ENCODE data around the gene FICD. TPM values are rescaled to one million over a fixed set of nuclear protein-coding genes. Genes with fewer than 3 reads are reported as not detected.

The FICD gene
- total and polyA plus RNA-seq, 9 of the 15 experiments (the other 6 are each of a cell fraction or from before 2014, with no cell fraction given) = 0.88 to 4.5 (median 1.9) TPM

DNA sequence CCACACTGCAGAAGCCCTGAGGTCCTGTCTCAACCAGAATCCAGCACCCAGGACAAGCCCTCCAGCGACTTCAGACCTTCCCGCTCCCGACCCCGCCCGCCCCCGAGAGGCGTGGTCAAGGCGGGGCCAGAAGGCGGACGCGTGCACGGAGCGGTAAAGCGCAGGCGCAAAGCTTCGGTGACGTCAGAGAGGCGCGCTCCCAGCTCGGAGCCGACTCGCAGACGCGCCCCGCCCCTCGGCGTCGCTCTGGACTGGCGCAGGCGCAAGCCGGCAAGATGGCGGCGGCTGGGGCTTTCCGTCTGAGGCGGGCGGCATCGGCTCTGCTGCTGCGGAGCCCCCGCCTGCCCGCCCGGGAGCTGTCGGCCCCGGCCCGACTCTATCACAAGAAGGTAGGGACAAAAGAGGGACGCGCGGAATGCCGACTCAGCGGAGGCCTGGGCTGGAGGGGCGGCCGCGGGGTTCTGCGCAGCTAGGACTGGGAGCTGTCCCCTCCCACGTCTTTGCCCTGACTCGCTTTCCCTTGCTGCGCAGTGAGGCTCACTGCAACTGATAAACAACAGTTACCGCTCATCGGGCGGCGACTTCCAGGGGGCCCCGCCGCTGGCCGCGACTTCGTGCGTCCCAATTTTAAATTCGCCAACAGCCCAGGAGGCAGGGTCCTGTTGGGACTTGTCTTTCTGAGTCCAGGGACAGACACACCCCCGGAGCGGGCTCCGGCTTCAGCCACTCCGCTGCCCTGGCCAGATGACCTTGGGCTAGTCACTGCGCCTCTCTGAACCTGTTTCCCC, 47.5 kb downstream of the FICD start, which contains the start of gene ISCU (continued):
- TF ChIP-seq SIX5 (IDR thresholded peaks at IDR 0.05; ENCODE audit: borderline replicate concordance in 1 of 2, insufficient read depth in 1 of 2, low read depth in 1 of 2, low read length in 2 of 2) (no peak), RFX5 (IDR thresholded peaks at IDR 0.05; ENCODE audit: low read depth, low read length) (no peak), ESRRB (CRISPR knock-in tag; IDR thresholded peaks at IDR 0.05; ENCODE audit: borderline replicate concordance) (no peak), NFE2L1 (tag; IDR thresholded peaks at IDR 0.05; ENCODE audit: borderline replicate concordance, low read depth) (no peak), ZNF830 (CRISPR knock-in tag; IDR thresholded peaks at IDR 0.05) (no peak), ZNF384 (IDR thresholded peaks at IDR 0.05; ENCODE audit: low read depth, low read length) (no peak), YY1 (IDR thresholded peaks at IDR 0.05; ENCODE audit: borderline replicate concordance in 1 of 3, control insufficient read depth in 1 of 3, extremely low read depth in 1 of 3, insufficient read depth in 3 of 3, insufficient read length in 1 of 3, insufficient replicate concordance in 2 of 3, low read depth in 1 of 3, low read length in 2 of 3) (peak; percentile 82 to 99 (median 97)), PPARD (CRISPR knock-in tag; IDR thresholded peaks at IDR 0.05) (no peak), PTTG1 (tag; IDR thresholded peaks at IDR 0.05; ENCODE audit: low read depth) (no peak)
- TF ChIP-seq, protein P1, sequence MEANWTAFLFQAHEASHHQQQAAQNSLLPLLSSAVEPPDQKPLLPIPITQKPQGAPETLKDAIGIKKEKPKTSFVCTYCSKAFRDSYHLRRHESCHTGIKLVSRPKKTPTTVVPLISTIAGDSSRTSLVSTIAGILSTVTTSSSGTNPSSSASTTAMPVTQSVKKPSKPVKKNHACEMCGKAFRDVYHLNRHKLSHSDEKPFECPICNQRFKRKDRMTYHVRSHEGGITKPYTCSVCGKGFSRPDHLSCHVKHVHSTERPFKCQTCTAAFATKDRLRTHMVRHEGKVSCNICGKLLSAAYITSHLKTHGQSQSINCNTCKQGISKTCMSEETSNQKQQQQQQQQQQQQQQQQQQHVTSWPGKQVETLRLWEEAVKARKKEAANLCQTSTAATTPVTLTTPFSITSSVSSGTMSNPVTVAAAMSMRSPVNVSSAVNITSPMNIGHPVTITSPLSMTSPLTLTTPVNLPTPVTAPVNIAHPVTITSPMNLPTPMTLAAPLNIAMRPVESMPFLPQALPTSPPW (CRISPR knock-in tag; IDR thresholded peaks at IDR 0.05) = peak; percentile 72
- TF ChIP-seq, protein P2, sequence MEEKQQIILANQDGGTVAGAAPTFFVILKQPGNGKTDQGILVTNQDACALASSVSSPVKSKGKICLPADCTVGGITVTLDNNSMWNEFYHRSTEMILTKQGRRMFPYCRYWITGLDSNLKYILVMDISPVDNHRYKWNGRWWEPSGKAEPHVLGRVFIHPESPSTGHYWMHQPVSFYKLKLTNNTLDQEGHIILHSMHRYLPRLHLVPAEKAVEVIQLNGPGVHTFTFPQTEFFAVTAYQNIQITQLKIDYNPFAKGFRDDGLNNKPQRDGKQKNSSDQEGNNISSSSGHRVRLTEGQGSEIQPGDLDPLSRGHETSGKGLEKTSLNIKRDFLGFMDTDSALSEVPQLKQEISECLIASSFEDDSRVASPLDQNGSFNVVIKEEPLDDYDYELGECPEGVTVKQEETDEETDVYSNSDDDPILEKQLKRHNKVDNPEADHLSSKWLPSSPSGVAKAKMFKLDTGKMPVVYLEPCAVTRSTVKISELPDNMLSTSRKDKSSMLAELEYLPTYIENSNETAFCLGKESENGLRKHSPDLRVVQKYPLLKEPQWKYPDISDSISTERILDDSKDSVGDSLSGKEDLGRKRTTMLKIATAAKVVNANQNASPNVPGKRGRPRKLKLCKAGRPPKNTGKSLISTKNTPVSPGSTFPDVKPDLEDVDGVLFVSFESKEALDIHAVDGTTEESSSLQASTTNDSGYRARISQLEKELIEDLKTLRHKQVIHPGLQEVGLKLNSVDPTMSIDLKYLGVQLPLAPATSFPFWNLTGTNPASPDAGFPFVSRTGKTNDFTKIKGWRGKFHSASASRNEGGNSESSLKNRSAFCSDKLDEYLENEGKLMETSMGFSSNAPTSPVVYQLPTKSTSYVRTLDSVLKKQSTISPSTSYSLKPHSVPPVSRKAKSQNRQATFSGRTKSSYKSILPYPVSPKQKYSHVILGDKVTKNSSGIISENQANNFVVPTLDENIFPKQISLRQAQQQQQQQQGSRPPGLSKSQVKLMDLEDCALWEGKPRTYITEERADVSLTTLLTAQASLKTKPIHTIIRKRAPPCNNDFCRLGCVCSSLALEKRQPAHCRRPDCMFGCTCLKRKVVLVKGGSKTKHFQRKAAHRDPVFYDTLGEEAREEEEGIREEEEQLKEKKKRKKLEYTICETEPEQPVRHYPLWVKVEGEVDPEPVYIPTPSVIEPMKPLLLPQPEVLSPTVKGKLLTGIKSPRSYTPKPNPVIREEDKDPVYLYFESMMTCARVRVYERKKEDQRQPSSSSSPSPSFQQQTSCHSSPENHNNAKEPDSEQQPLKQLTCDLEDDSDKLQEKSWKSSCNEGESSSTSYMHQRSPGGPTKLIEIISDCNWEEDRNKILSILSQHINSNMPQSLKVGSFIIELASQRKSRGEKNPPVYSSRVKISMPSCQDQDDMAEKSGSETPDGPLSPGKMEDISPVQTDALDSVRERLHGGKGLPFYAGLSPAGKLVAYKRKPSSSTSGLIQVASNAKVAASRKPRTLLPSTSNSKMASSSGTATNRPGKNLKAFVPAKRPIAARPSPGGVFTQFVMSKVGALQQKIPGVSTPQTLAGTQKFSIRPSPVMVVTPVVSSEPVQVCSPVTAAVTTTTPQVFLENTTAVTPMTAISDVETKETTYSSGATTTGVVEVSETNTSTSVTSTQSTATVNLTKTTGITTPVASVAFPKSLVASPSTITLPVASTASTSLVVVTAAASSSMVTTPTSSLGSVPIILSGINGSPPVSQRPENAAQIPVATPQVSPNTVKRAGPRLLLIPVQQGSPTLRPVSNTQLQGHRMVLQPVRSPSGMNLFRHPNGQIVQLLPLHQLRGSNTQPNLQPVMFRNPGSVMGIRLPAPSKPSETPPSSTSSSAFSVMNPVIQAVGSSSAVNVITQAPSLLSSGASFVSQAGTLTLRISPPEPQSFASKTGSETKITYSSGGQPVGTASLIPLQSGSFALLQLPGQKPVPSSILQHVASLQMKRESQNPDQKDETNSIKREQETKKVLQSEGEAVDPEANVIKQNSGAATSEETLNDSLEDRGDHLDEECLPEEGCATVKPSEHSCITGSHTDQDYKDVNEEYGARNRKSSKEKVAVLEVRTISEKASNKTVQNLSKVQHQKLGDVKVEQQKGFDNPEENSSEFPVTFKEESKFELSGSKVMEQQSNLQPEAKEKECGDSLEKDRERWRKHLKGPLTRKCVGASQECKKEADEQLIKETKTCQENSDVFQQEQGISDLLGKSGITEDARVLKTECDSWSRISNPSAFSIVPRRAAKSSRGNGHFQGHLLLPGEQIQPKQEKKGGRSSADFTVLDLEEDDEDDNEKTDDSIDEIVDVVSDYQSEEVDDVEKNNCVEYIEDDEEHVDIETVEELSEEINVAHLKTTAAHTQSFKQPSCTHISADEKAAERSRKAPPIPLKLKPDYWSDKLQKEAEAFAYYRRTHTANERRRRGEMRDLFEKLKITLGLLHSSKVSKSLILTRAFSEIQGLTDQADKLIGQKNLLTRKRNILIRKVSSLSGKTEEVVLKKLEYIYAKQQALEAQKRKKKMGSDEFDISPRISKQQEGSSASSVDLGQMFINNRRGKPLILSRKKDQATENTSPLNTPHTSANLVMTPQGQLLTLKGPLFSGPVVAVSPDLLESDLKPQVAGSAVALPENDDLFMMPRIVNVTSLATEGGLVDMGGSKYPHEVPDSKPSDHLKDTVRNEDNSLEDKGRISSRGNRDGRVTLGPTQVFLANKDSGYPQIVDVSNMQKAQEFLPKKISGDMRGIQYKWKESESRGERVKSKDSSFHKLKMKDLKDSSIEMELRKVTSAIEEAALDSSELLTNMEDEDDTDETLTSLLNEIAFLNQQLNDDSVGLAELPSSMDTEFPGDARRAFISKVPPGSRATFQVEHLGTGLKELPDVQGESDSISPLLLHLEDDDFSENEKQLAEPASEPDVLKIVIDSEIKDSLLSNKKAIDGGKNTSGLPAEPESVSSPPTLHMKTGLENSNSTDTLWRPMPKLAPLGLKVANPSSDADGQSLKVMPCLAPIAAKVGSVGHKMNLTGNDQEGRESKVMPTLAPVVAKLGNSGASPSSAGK (IDR thresholded peaks at IDR 0.05) = no peak

Data from K562 (cell line).